SK-N-SH (cell line): Measurements from ENCODE around the gene PRRC2A. TPM values are rescaled to one million over a fixed set of nuclear protein-coding genes. Genes with fewer than 3 reads are reported as not detected.

Experiments used
- CTCF ChIA-PET: fragments of 300-600, 350-600 bp; formaldehyde crosslinking; extraction: SDS; loops from one replicate; lab custom pipeline; 2021; lab: Yijun Ruan, JAX
- POLR2A ChIA-PET: fragments of 350-600 bp; sonication (Branson Sonifier 250); formaldehyde crosslinking; extraction: SDS; loops from one replicate; lab custom pipeline; 2020; ENCODE audit warnings: antibody characterized with exemption, inconsistent platforms; lab: Yijun Ruan, JAX
- DNase-seq: peaks from one replicate; pipeline ENCODE4 v3.0.0; 2012
- H2AFZ ChIP-seq: fragments of 200-600 bp; sonication (generic); 2 replicates; pipeline ENCODE4 v1.8.1; 2016; ENCODE audit warnings: antibody characterized with exemption, mild to moderate bottlenecking, low read depth
- H3F3A ChIP-seq: fragments of 200-600 bp; sonication (generic); replicated peaks from 2 replicates; pipeline ENCODE3; 2016; ENCODE audit warnings: antibody characterized with exemption, mild to moderate bottlenecking; ENCODE audit not compliant: insufficient read depth
- H3K27ac ChIP-seq, 2 experiments: fragments of 200-500 bp in 1 of 2; fragments of 200-600 bp in 1 of 2; sonication (Bioruptor generic) in 1 of 2; sonication (generic), shearing (Covaris generic) in 1 of 2; 2 replicates each; pipeline versions ENCODE4 v1.5.1 to v1.6.1; 2014 to 2016; ENCODE audit warnings: low read depth in 2 of 2, inconsistent platforms in 1 of 2, low read length in 1 of 2, mild to moderate bottlenecking in 1 of 2, mixed read lengths in 1 of 2
- H3K27me3 ChIP-seq: fragments of 200-600 bp; sonication (generic), shearing (Covaris generic); 2 replicates; pipeline ENCODE4 v1.6.1; 2016; ENCODE audit warnings: mixed run types; ENCODE audit not compliant: insufficient read depth
- H3K36me3 ChIP-seq, 2 experiments: fragments of 200-500 bp in 1 of 2; fragments of 200-600 bp in 1 of 2; sonication (Bioruptor generic) in 1 of 2; sonication (generic) in 1 of 2; replicated peaks in 1 of 2; 2 replicates each; pipeline versions ENCODE3 to v1.5.1; 2014 to 2016; ENCODE audit warnings: low read length in 1 of 2, mild to moderate bottlenecking in 1 of 2; ENCODE audit not compliant: insufficient read depth in 2 of 2, control insufficient read depth in 1 of 2
- H3K4me1 ChIP-seq, 2 experiments: fragments of 200-500 bp in 1 of 2; fragments of 200-600 bp in 1 of 2; sonication (Bioruptor generic) in 1 of 2; sonication (generic), shearing (Covaris generic) in 1 of 2; 2 replicates each; pipeline versions ENCODE4 v1.5.1 to v1.6.1; 2014 to 2016; ENCODE audit warnings: low read depth in 1 of 2, low read length in 1 of 2, mixed run types in 1 of 2; ENCODE audit not compliant: insufficient read depth in 2 of 2, control insufficient read depth in 1 of 2
- H3K4me2 ChIP-seq: fragments of 200-600 bp; sonication (generic), shearing (Covaris generic); 2 replicates; pipeline ENCODE4 v1.6.1; 2017; ENCODE audit warnings: mixed run types
- H3K4me3 ChIP-seq, 2 experiments: fragments of 200-500 bp in 1 of 2; fragments of 200-600 bp in 1 of 2; sonication (Bioruptor generic) in 1 of 2; sonication (generic), shearing (Covaris generic) in 1 of 2; 2 replicates each; pipeline versions ENCODE4 v1.5.1 to v1.8.1; 2014 to 2016; ENCODE audit warnings: low read depth in 2 of 2, inconsistent platforms in 1 of 2, low read length in 1 of 2, mild to moderate bottlenecking in 1 of 2, mixed read lengths in 1 of 2, moderate library complexity in 1 of 2
- H3K79me2 ChIP-seq: fragments of 200-600 bp; sonication (generic); 2 replicates; pipeline ENCODE4 v1.8.1; 2017; ENCODE audit warnings: mild to moderate bottlenecking; ENCODE audit not compliant: insufficient read depth
- H3K9ac ChIP-seq: fragments of 200-600 bp; sonication (generic); 2 replicates; pipeline ENCODE4 v1.6.1; 2017; ENCODE audit warnings: mixed run types
- H3K9me2 ChIP-seq: fragments of 200-600 bp; sonication (generic); 2 replicates; pipeline ENCODE4 v1.6.1; 2017; ENCODE audit warnings: mixed run types
- H3K9me3 ChIP-seq: fragments of 200-600 bp; sonication (generic); 2 replicates; pipeline ENCODE4 v1.6.1; 2017; ENCODE audit warnings: mixed run types, mild to moderate bottlenecking, moderate library complexity
- H4K20me1 ChIP-seq: fragments of 200-600 bp; sonication (generic); 2 replicates; pipeline ENCODE4 v1.6.1; 2017; ENCODE audit warnings: mild to moderate bottlenecking, mixed run types; ENCODE audit not compliant: insufficient read depth
- EZH2phosphoT487 ChIP-seq: fragments of 200-600 bp; sonication (generic); IDR thresholded peaks from 2 replicates; pipeline ENCODE4 v1.6.1; 2017; ENCODE audit warnings: low read depth, mixed run types, mild to moderate bottlenecking, antibody characterized with exemption, moderate library complexity, borderline replicate concordance
- GABPA ChIP-seq: IDR thresholded peaks from 2 replicates; pipeline ENCODE4 v1.4.0; 2012; ENCODE audit warnings: low read depth, mild to moderate bottlenecking
- GATA2 ChIP-seq: sonication (generic); formaldehyde crosslinking; IDR thresholded peaks from 2 replicates; pipeline ENCODE4 v1.5.0; 2020; ENCODE audit warnings: mild to moderate bottlenecking, missing genetic modification reagents
- IRF3 ChIP-seq: fragments of 150-350 bp; IDR thresholded peaks from 2 replicates; pipeline ENCODE4 v1.6.1; 2016; ENCODE audit warnings: mild to moderate bottlenecking, low read depth, low read length
- JUND ChIP-seq: IDR thresholded peaks from 2 replicates; pipeline ENCODE4 v1.4.0; 2012
- MEF2A ChIP-seq: IDR thresholded peaks from 2 replicates; pipeline ENCODE4 v1.4.0; 2012; ENCODE audit warnings: low read depth, borderline replicate concordance
- NFIC ChIP-seq: IDR thresholded peaks from 2 replicates; pipeline ENCODE4 v1.4.0; 2012; ENCODE audit warnings: borderline replicate concordance
- NRF1 ChIP-seq: IDR thresholded peaks from 2 replicates; pipeline ENCODE4 v1.6.1; 2012; ENCODE audit warnings: low read depth, mild to moderate bottlenecking, low read length
- POLR2AphosphoS5 ChIP-seq: IDR thresholded peaks from 2 replicates; pipeline ENCODE4 v1.6.1; 2012; ENCODE audit warnings: low read depth, low read length
- RCOR1 ChIP-seq: fragments of 150-350 bp; IDR thresholded peaks from 2 replicates; pipeline ENCODE4 v1.6.1; 2017; ENCODE audit warnings: antibody characterized with exemption, low read length
- REST ChIP-seq: IDR thresholded peaks from 2 replicates; pipeline ENCODE4 v1.6.1; 2012; ENCODE audit warnings: mild to moderate bottlenecking, low read depth, low read length, moderate library complexity
- RXRA ChIP-seq: IDR thresholded peaks from 2 replicates; pipeline ENCODE4 v1.4.0; 2012; ENCODE audit warnings: low read depth, mild to moderate bottlenecking, borderline replicate concordance
- TAF1 ChIP-seq: IDR thresholded peaks from 2 replicates; pipeline ENCODE4 v1.6.1; 2012; ENCODE audit warnings: low read depth, mild to moderate bottlenecking, low read length, moderate library complexity, borderline replicate concordance
- TCF12 ChIP-seq: IDR thresholded peaks from 2 replicates; pipeline ENCODE4 v1.4.0; 2012
- USF2 ChIP-seq: fragments of 150-350 bp; IDR thresholded peaks from 2 replicates; pipeline ENCODE4 v1.6.1; 2017; ENCODE audit warnings: antibody characterized with exemption, low read length, low read depth, borderline replicate concordance
- YY1 ChIP-seq: IDR thresholded peaks from 2 replicates; pipeline ENCODE4 v1.4.0; 2012; ENCODE audit warnings: low read depth, mild to moderate bottlenecking
- ZBTB33 ChIP-seq: IDR thresholded peaks from 2 replicates; pipeline ENCODE4 v1.4.0; 2012; ENCODE audit warnings: low read depth, borderline replicate concordance
- WGBS: methylation state at CpG from one replicate; pipeline ENCODE4 v1.1.6; 2017; ENCODE audit warnings: low lambda C conversion rate; 5-methylcytosine and 5-hydroxymethylcytosine counted together
- polyA plus RNA-seq, 3 experiments: library from polyadenylated mRNA; depleted of rRNA; stranded (reverse); fragments of >200 nt; gene quantifications; 2 replicates each; pipeline ENCODE4 v1.2.3, GENCODE V29; 2012

PRRC2A gene
- polyA plus RNA-seq, 1 of the 3 experiments (the other 2 are of a cell fraction) = 76.1 TPM

GRCh38 chr6:31586599-31587281, 33.8 kb upstream of the PRRC2A start:
- no peaks in the 10 kb centered on the region for H3F3A ChIP-seq
- no peaks in the 10 kb centered on the region for H3K9me3 ChIP-seq
- no peak overlapping the region for H3K9ac ChIP-seq
- no peaks in the 10 kb centered on the region for H3K36me3 ChIP-seq
- H3K4me3 ChIP-seq = no peak overlapping the region
- 45% methylated on average over 5 of the region's 9 CpGs for WGBS
- no peaks in the 10 kb centered on the region for H3K79me2 ChIP-seq
- CTCF ChIA-PET = interaction anchor here (1.1 to 17.6 kb wide), 3 partner anchors 11 to 38 kb away, joined by 4 to 312 read pairs (median 89); partner anchors contain the start of genes ATP6V1G2, NFKBIL1 and TNF
- peaks cover 0 to 1% of the 10 kb centered on the region in 2 experiments; a peak in 1 of 4 replicates for H3K4me1 ChIP-seq
- H2AFZ ChIP-seq = no peak overlapping the region
- TF ChIP-seq TCF12 = no peak
- no peak for TF ChIP-seq IRF3
- no peak for TF ChIP-seq RCOR1
- TF ChIP-seq, all 33 proteins: peak for 0
- Histone ChIP-seq H3K27me3 (no peaks in the 10 kb centered on the region), H3K4me2 (no peak overlapping the region), H4K20me1 (no peaks in the 10 kb centered on the region), H3K27ac (no peak overlapping the region), H3K9me2 (no peaks in the 10 kb centered on the region)
- POLR2A ChIA-PET = no interaction called here
- DNase-seq = no peak

GRCh38 chr6:31587791-31588777, 32.4 kb upstream of the PRRC2A start:
- Histone ChIP-seq H3K4me2 (no peak overlapping the region), H4K20me1 (no peaks in the 10 kb centered on the region), H3K9me2 (no peaks in the 10 kb centered on the region), H3K27ac (no peak overlapping the region), H3K4me3 (no peak overlapping the region), H3K36me3 (no peaks in the 10 kb centered on the region), H2AFZ (no peak overlapping the region), H3K4me1 (no peaks in the 10 kb centered on the region; a peak in 1 of 4 replicates), H3K9ac (no peak overlapping the region), H3F3A (no peaks in the 10 kb centered on the region), H3K27me3 (no peaks in the 10 kb centered on the region), H3K79me2 (no peaks in the 10 kb centered on the region), H3K9me3 (no peaks in the 10 kb centered on the region)
- WGBS = 82% methylated on average over 11 of the region's 12 CpGs
- no peak for DNase-seq
- ChIA-PET CTCF (interaction anchor here (1.5 to 17.6 kb wide), 6 partner anchors 7 to 42 kb away, joined by 3 to 312 read pairs (median 14); partner anchors contain the start of genes ATP6V1G2, LTB and NFKBIL1), POLR2A (no interaction called here)
- TF ChIP-seq RXRA (no peak), TCF12 (no peak), MEF2A (no peak), YY1 (no peak), TAF1 (no peak), POLR2AphosphoS5 (no peak), GATA2 (CRISPR knock-in tag) (no peak), NRF1 (no peak), USF2 (no peak), GABPA (no peak), EZH2phosphoT487 (no peak), REST (no peak), ZBTB33 (no peak), JUND (no peak), NFIC (no peak)
